ENCODE data around the gene GUCD1.
"Not testable (repeated sequence)": the region's sequence is repeated elsewhere in the genome, so short reads cannot be mapped to it uniquely, and the experiment has no call there.

Gene GUCD1

DNA sequence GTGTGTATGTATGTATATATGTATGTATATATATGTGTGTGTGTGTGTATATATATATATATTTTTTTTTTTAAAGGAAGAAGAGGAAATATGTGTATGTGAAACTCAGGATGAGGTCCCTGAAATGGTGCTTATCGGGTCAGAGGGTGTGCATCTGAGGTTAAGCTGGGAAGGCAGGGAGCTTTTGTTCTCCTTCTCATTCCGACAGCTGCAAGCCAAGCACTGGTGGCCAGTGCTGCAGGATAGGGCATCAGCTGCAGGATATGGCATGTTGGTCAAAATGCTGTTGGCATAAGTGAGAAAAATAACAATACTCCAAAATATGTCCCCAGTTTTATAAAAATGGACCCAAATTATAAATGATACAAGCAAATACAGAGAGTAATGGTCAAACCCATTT is 8.3 kb upstream of the GUCD1 start:
- DNase-seq = no peak

GRCh38 chr22:24559471-24559870 is 4.5 kb upstream of the GUCD1 start:
- no peak for DNase-seq

GRCh38 chr22:24555165-24556039 is 464 bp upstream of the GUCD1 start, which contains the start of gene SNRPD3:
TSS of gene SNRPD3 (plus strand) at chr22:24555999. CDS start at chr22:24557675, 1,676 bp downstream.
- DNase-seq = peak; percentile 98

GRCh38 chr22:24553597-24554312 is 1.2 kb downstream of the GUCD1 start:
- peak; percentile 50 for DNase-seq

GRCh38 chr22:24552503-24553286 is 2.2 kb downstream of the GUCD1 start:
- peak; percentile 61 for DNase-seq

GRCh38 chr22:24550902-24551435 is 4.0 kb downstream of the GUCD1 start:
- DNase-seq = no peak

DNA sequence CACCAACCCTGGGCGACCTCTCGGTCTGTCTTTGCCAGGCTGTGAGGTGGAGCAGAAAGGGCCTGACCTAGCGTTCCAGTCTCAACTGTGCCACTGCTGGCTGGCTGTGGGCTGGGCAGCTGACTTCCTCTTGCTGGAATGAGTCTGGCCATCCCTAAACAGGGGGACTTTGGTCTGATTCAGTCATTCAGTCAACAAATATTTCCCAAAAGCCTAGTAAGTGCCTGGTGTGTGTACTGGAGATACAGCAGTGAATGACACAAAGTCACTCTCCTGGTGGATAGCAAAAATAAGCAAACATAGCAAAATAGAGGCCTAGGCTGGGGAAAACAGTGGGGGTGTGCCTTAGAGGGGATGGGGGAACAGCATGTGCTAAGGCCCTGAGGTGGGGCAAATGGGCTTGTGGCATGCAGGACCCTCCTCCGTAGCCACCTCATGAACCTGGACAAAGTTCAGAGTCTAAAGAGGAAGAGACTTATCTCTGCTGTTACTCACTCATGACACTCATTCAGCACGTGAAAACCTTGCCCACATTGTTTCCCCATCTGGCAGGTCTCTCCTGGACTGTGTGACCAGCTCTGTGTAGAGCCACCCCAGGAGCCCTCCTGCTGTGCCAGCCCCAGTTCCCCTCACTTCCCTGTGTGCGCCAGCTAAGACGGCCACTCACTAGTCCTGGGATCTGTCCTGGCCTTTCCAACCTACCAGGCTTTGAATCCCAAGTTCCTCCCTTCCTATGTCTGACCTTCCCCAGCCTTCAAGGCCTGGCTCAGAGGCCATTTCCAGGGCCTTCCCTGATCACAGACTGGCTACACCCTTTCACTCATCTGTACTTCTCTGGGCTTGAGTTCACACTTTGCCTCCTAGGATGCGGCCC is 4.7 kb downstream of the GUCD1 start:
- no peak for DNase-seq

GRCh38 chr22:24548812-24549211 is 6.1 kb downstream of the GUCD1 start:
- no peak for DNase-seq

- DNase-seq = no peak
Measured at GRCh38 chr22:24543679-24544243, 11.2 kb downstream of the GUCD1 start.

DNA sequence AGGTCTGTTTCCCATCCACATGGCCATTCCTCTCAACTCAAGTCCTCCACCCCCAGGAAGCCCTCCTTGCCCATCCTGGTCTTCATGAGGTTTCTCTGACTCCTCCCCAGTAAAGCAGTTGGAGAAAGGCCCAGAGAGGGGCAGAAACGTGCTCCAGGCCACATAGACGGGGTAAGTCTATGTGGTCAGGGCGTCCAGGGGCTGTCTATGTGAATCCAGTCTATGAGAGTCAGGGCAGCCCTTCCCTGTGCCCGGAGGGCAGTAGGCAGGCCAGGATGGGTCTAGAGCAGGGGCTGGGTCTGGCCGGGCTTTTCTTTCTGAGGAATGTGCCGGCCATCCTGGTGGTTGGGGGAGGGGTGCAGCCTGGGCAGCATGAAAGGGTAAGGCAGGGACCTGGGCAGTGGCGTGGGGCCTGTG is 11.7 kb downstream of the GUCD1 start:
- no peak for DNase-seq

DNA sequence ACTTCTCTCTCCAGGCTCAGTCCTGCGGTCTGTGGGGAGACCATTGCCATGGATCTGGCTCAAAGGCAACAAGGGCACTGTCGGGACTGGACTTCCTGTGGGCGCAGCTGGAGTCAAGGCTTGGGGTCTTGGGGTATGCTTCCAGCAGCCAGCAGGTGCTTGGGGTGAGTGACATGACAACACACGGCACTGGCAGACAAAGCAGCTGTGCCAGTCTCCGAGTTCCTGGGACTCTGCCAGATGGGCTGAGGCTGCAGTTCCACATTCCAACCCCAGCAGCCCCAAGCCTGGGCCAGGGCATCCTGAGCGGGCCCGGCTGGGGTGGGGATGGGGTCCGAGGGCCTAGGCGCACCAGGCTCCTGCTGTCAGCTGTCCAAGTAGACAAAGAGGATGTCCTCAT is 12.3 kb downstream of the GUCD1 start:
- no peak for DNase-seq

DNA sequence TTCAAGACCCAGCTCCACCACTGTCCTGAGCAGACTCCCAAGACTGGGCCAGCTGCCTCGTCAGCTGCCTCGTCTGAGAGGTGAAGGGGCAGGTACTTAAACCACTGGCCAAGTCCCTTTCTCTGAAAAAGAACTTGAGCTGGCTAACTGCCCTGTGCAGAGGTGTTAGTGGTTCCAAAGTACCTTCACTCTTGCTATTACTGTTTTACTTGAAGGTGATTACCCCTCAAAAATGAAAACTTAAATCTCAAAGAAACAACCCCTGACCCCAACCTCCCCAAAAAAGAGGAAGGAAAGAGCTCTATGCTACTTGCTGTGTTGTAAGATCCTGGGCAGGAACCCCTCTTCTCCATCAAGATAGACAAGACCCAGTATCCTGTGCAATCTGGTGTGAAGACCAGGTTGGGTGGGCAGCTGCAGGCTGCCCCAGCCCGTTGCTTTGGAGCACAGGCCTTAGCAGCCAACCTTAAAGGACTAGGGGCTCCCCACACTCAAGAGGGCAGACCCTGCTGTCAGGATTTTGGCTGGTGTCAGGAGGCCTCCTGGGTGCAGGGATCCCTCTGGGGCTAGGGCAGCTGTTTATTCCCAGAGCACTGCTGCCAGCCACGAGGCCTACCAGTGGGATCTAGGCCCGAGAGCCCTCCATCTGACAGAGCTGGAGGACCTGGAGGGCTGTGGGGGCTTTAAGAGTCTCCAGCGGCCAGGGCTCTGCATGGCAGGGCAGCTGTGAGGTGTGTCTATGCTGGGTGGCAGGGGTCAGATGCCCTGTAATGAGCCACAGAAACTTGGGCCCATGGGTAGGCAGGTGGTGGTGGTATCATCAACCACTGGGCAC is 13.0 kb downstream of the GUCD1 start:
- DNase-seq = no peak

- no peak for DNase-seq
Measured at GRCh38 chr22:24540470-24540869, 14.5 kb downstream of the GUCD1 start.

GRCh38 chr22:24536089-24536488 is 18.8 kb downstream of the GUCD1 start:
- no peak for DNase-seq

DNA sequence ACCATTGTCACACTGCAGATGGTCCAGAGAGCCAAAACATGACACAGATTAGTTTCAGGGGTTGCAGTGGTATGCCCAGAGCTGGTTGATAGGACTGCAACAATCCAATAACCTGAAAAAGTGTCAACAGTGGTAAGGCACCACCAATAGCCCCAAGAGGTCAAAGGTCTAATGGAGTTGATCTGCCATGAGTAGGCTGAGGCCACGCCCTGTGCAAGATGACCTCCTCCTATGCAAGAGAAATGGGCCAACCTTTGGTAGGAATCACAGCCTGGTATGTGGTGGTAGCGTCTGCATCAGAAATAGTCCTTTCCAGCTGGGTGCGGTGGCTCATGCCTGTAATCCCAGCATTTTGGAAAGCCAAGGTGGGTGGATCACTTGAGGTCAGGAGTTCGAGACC is 19.6 kb downstream of the GUCD1 start:
- DNase-seq = no peak

- no peak for DNase-seq
Measured at GRCh38 chr22:24532075-24532474, 22.9 kb downstream of the GUCD1 start.

DNA sequence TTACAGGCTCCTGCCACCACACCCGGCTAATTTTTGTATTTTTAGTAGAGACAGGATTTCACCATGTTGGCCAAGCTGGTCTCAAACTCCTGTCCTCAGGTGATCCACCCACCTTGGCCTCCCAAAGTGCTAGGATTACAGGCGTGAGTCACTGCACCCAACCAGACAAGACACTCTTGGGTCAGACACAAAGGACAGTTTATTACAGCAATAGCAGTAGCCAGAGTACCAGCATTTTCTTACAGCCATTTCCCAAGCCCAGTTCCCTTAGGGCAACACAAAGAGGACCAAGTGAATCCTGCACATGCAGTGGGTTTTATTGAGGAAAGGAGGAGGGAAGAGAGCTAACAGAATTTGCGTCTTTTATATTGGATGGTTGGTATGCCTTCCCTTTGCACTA is 24.0 kb downstream of the GUCD1 start:
- DNase-seq = not testable (repeated sequence)

- no peak for DNase-seq
Measured at GRCh38 chr22:24529898-24530297, 25.0 kb downstream of the GUCD1 start.

GRCh38 chr22:24526191-24526590 is 28.7 kb downstream of the GUCD1 start:
- DNase-seq = peak; percentile 86

GRCh38 chr22:24525416-24526037 is 29.4 kb downstream of the GUCD1 start:
- peak; percentile 78 for DNase-seq
